ENCODE data around the gene ALG9.
"Not testable (repeated sequence)": the region's sequence is repeated elsewhere in the genome, so short reads cannot be mapped to it uniquely, and the experiment has no call there.

Gene ALG9

GRCh38 chr11:111908639-111909305 lies 37.4 kb upstream of the ALG9 start:
- in situ Hi-C loops (cut with HindIII; ENCODE audit: low sequenced_read_pairs) = no loop called here
- no peak for DNase-seq (ENCODE audit: low read depth, low spot score)
- TF ChIP-seq, protein P1, sequence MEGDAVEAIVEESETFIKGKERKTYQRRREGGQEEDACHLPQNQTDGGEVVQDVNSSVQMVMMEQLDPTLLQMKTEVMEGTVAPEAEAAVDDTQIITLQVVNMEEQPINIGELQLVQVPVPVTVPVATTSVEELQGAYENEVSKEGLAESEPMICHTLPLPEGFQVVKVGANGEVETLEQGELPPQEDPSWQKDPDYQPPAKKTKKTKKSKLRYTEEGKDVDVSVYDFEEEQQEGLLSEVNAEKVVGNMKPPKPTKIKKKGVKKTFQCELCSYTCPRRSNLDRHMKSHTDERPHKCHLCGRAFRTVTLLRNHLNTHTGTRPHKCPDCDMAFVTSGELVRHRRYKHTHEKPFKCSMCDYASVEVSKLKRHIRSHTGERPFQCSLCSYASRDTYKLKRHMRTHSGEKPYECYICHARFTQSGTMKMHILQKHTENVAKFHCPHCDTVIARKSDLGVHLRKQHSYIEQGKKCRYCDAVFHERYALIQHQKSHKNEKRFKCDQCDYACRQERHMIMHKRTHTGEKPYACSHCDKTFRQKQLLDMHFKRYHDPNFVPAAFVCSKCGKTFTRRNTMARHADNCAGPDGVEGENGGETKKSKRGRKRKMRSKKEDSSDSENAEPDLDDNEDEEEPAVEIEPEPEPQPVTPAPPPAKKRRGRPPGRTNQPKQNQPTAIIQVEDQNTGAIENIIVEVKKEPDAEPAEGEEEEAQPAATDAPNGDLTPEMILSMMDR (IDR thresholded peaks at IDR 0.05; ENCODE audit: low read depth, low read length) = no peak
- no peak overlapping the region for H3K4me3 ChIP-seq (ENCODE audit: low read depth, low read length)

GRCh38 chr11:111906680-111907079 lies 35.3 kb upstream of the ALG9 start:
- no peak for DNase-seq (ENCODE audit: low read depth, low spot score)
- TF ChIP-seq, protein P1 (IDR thresholded peaks at IDR 0.05; ENCODE audit: low read depth, low read length) = no peak
- no peak overlapping the region for H3K4me3 ChIP-seq (ENCODE audit: low read depth, low read length)
- in situ Hi-C loops (cut with HindIII; ENCODE audit: low sequenced_read_pairs) = no loop called here

DNA sequence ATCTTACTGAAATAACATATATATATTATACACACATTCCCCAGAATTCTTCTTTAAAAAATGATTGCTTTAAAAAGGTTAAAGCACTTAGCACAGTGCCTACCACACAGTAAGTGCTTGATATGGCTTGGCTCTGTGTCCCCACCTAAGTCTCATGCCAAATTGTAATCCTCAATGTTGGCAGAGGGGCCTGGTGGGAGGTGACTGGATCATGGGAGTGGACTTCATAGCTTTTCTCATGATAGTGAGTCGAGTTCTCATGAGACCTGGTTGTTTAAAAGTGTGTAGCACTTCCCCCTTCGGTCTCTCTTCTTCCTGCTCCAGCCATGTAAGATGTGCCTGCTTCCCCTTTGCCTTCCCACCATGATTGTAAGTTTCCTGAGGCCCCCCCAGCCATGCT lies 34.0 kb upstream of the ALG9 start:
- DNase-seq (ENCODE audit: low read depth, low spot score) = no peak
- H3K4me3 ChIP-seq (ENCODE audit: low read depth, low read length) = no peak overlapping the region
- TF ChIP-seq, protein P1 (IDR thresholded peaks at IDR 0.05; ENCODE audit: low read depth, low read length) = no peak
- in situ Hi-C loops (cut with HindIII; ENCODE audit: low sequenced_read_pairs) = no loop called here

DNA sequence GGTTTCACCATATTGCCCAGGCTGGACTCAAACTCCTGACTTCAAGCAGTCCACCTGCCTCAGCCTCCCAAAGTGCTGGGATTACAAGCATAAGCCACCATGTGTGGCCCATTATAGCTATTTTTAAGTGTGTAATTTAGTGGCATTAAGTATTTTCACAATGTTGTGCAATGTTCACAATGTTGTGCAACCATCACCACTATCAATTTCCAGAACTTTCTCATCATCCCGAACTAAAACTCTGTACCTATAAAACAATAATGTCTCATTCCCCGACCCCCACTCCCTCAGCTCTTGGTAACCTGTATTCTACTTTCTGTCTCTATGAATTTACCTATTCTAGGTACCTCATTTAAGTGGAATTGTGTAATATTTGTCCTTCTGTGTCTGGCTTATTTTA lies 15.5 kb upstream of the ALG9 start:
- no peak for DNase-seq (ENCODE audit: low read depth, low spot score)
- TF ChIP-seq, protein P1 (IDR thresholded peaks at IDR 0.05; ENCODE audit: low read depth, low read length) = no peak
- no peak overlapping the region for H3K4me3 ChIP-seq (ENCODE audit: low read depth, low read length)
- in situ Hi-C loops (cut with HindIII; ENCODE audit: low sequenced_read_pairs) = no loop called here

DNA sequence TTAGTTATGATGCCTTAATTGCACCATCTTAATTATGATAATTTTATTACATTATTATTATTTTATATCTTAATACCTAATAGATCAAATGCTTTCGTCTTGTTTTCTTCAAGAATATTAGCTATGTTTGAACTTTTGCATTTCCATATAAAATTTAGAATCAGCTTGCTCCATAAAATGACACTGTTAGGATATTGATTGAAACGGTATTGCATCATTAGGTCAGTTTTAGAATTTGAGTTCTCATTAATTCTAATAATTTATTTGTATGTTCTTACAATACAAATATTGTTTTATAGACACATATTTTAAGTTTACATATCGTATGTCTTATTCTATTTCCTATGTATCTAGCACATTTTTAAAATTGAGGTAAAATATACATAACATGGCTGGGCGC lies 14.7 kb upstream of the ALG9 start:
- no peak for DNase-seq (ENCODE audit: low read depth, low spot score)
- in situ Hi-C loops (cut with HindIII; ENCODE audit: low sequenced_read_pairs) = no loop called here
- TF ChIP-seq, protein P1 (IDR thresholded peaks at IDR 0.05; ENCODE audit: low read depth, low read length) = no peak
- no peak overlapping the region for H3K4me3 ChIP-seq (ENCODE audit: low read depth, low read length)

- in situ Hi-C loops (cut with HindIII; ENCODE audit: low sequenced_read_pairs); DNase-seq (ENCODE audit: low read depth, low spot score); H3K4me3 ChIP-seq (ENCODE audit: low read depth, low read length): not testable (repeated sequence)
Observed at GRCh38 chr11:111885053-111885452, 13.7 kb upstream of the ALG9 start.

DNA sequence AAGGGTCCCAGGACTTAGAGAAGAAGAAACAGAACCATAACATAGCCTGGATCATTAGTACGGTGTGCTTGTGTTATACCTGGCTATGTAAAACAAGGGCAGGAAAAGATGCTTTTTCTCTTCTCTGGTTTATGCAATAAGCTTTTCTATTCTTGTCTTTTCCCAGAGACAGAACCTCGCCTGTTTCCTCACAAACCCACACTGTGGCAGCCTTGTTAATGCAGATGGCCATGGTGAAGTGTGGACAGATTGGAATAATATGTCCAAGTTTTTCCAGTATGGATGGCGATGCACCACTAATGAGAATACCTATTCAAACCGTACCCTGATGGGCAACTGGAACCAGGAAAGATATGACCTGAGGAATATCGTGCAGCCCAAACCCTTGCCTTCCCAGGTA lies 10.8 kb upstream of the ALG9 start:
- TF ChIP-seq, protein P1 (IDR thresholded peaks at IDR 0.05; ENCODE audit: low read depth, low read length) = no peak
- DNase-seq (ENCODE audit: low read depth, low spot score) = no peak
- no peak overlapping the region for H3K4me3 ChIP-seq (ENCODE audit: low read depth, low read length)
- in situ Hi-C loops (cut with HindIII; ENCODE audit: low sequenced_read_pairs) = no loop called here
